NCI-H2227 treated with DMSO at 0.1 percent for 48 hours (cell line): ENCODE results near the gene DENND1C.
A peak's percentile ranks its signal among the peaks of the same experiment; 100 is the strongest.

Source experiments
- DNase-seq: peaks from one replicate; lab custom pipeline; 2025; lab: John Stamatoyannopoulos, UW

The DENND1C gene

GRCh38 chr19:6481541-6482342 lies at the start of gene DENND1C:
Gene DENND1C (minus strand): TSS chr19:6481787. CDS start chr19:6481695, 92 bp downstream.
- DNase-seq, result no peak

- peak; percentile 63 for DNase-seq
Observed at GRCh38 chr19:6530386-6531162, 49.0 kb upstream of the DENND1C start, which contains the start of gene TNFSF9. Gene TNFSF9 (plus strand): TSS chr19:6531026. CDS start chr19:6531037, 11 bp downstream.

- DNase-seq, result no peak
Observed at GRCh38 chr19:6529937-6530385, 48.4 kb upstream of the DENND1C start.

- no peak for DNase-seq
Observed at GRCh38 chr19:6529351-6529750, 47.8 kb upstream of the DENND1C start.

GRCh38 chr19:6528544-6529121 lies 47.0 kb upstream of the DENND1C start:
- DNase-seq, result no peak

- no peak for DNase-seq
Observed at GRCh38 chr19:6527893-6528543, 46.4 kb upstream of the DENND1C start.

GRCh38 chr19:6524311-6524710 lies 42.7 kb upstream of the DENND1C start:
- no peak for DNase-seq

GRCh38 chr19:6522712-6523111 lies 41.1 kb upstream of the DENND1C start:
- DNase-seq, result no peak

GRCh38 chr19:6521718-6522646 lies 40.4 kb upstream of the DENND1C start:
- no peak for DNase-seq

- no peak for DNase-seq
Observed at GRCh38 chr19:6519289-6519688, 37.7 kb upstream of the DENND1C start.

- no peak for DNase-seq
Observed at GRCh38 chr19:6518145-6518911, 36.7 kb upstream of the DENND1C start.

- DNase-seq, result peak; percentile 44
Observed at GRCh38 chr19:6516659-6517291, 35.2 kb upstream of the DENND1C start.

GRCh38 chr19:6516018-6516658 lies 34.6 kb upstream of the DENND1C start:
- DNase-seq, result peak; percentile 83

GRCh38 chr19:6514926-6515544 lies 33.4 kb upstream of the DENND1C start:
- DNase-seq, result no peak

GRCh38 chr19:6514089-6514488 lies 32.5 kb upstream of the DENND1C start:
- DNase-seq, result no peak

- DNase-seq, result no peak
Observed at GRCh38 chr19:6510618-6511017, 29.0 kb upstream of the DENND1C start.

- DNase-seq, result no peak
Observed at GRCh38 chr19:6509118-6509971, 27.8 kb upstream of the DENND1C start.
